Body of pancreas (tissue), 4 donors: Measurements from ENCODE around the gene ARNT2. TPM values are rescaled to one million over a fixed set of nuclear protein-coding genes. Genes with fewer than 3 reads are reported as not detected.

ENCODE experiments used
- ATAC-seq: fragments of 150-250 bp; one replicate; pipeline ENCODE4 v1.9.1; 2016
- DNase-seq, 4 donors: peaks; one replicate each; pipeline ENCODE4 v3.0.0-alpha.2; 2019
- H3K27ac ChIP-seq, 4 donors: fragments of 200-600 bp; sonication (generic); 1 replicate in 3 of 4; 2 replicates in 1 of 4; pipeline versions ENCODE4 v1.5.1 to v1.6.1; 2016 to 2019; ENCODE audit warnings: mild to moderate bottlenecking in 1 of 4, mixed read lengths in 1 of 4, moderate library complexity in 1 of 4
- H3K27me3 ChIP-seq, 2 donors: fragments of 200-600 bp; sonication (generic); one replicate each; pipeline ENCODE4 v1.6.0; 2016; ENCODE audit warnings: mild to moderate bottlenecking in 1 of 2
- H3K36me3 ChIP-seq, 2 donors: fragments of 200-600 bp; sonication (generic); replicated peaks in 1 of 2; 2 replicates each; pipeline ENCODE4 v1.5.1; 2016; ENCODE audit warnings: low read depth in 2 of 2; ENCODE audit not compliant: insufficient read depth in 1 of 2
- H3K4me1 ChIP-seq: fragments of 200-600 bp; sonication (generic); one replicate; pipeline ENCODE4 v1.6.0; 2016
- H3K4me3 ChIP-seq, 2 donors: fragments of 200-600 bp; sonication (generic); 1 replicate in 1 of 2; 2 replicates in 1 of 2; pipeline ENCODE4 v1.5.1; 2016 to 2019
- H3K9me3 ChIP-seq, 3 donors: fragments of 200-600 bp; sonication (generic); 1 replicate in 2 of 3; 2 replicates in 1 of 3; pipeline ENCODE4 v1.5.1; 2016
- POLR2A ChIP-seq, 3 donors: fragments of 450-650 bp; IDR thresholded peaks; one replicate each; pipeline ENCODE4 v1.6.1; 2016; ENCODE audit warnings: antibody characterized with exemption in 3 of 3, mild to moderate bottlenecking in 2 of 3
- WGBS, 2 donors: methylation state at CpG; one replicate each; pipeline ENCODE4 v1.1.5; 2017; 5-methylcytosine and 5-hydroxymethylcytosine counted together
- intact Hi-C: fragments of 100-400 bp; cut with DNase I; formaldehyde crosslinking; loops from one replicate; pipeline ENCODE4 v1.15.1; 2023
- total RNA-seq, 2 donors: library from RNA; depleted of rRNA; stranded (reverse); fragments of >200 nt; gene quantifications; one replicate each; pipeline ENCODE4 v1.1.0, GENCODE V29; 2016
- TF ChIP-seq, protein P1 (sequence below), 7 experiments: fragments of 450-650 bp in 4 of 7; fragments of 200-600 bp in 3 of 7; sonication (generic) in 3 of 7; IDR thresholded peaks; one replicate each; pipeline ENCODE4 v1.5.1; 2016 to 2019; ENCODE audit warnings: antibody characterized with exemption in 7 of 7

Gene ARNT2
- total RNA-seq, 2 donors from 2014 or later, result 5.3 to 5.4 TPM

DNA sequence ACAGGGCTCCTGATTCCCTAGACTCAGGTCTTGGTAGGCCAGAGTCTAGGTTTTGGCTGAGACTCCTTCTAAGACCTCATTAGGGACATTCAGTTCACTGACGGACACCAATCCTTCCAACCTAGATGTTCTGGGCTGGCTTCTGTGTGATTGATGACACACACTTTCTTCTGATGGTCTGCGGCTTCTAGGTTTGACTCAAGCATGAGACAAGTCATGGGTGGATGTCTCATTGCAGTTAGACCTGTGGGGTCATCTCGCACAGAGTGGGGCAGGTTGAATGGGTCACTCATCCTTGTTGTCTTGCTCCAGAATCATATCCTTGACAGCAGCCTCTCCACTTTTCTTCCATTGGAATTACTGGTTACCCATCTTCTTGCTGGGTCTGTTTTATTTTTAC lies 35.8 kb downstream of the ARNT2 start:
- WGBS, 2 donors, result 83 to 97% methylated on average over 3 of the region's 3 CpGs

DNA sequence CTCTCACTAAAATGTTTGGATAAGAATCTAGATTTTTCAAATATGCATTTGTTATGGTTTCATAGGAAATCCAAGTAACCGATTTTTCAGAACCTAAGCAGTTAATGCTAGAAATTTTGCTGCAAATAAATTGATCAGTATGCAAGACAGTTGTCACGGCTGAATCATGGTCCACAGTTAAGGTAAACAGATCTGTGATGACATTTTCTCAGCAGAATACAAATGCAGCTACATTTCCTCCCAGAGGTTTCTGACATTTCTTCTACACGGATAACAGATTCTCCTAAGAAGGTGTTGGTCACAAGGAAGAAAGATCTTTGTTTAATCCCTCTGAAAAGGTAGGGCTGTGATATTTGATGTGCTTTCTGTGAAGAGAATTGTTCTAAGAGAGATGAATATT lies 36.9 kb downstream of the ARNT2 start:
- no peak overlapping the region for H3K4me3 ChIP-seq
- no peaks in the 10 kb centered on the region for H3K27me3 ChIP-seq
- TF ChIP-seq, protein P1, sequence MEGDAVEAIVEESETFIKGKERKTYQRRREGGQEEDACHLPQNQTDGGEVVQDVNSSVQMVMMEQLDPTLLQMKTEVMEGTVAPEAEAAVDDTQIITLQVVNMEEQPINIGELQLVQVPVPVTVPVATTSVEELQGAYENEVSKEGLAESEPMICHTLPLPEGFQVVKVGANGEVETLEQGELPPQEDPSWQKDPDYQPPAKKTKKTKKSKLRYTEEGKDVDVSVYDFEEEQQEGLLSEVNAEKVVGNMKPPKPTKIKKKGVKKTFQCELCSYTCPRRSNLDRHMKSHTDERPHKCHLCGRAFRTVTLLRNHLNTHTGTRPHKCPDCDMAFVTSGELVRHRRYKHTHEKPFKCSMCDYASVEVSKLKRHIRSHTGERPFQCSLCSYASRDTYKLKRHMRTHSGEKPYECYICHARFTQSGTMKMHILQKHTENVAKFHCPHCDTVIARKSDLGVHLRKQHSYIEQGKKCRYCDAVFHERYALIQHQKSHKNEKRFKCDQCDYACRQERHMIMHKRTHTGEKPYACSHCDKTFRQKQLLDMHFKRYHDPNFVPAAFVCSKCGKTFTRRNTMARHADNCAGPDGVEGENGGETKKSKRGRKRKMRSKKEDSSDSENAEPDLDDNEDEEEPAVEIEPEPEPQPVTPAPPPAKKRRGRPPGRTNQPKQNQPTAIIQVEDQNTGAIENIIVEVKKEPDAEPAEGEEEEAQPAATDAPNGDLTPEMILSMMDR (IDR thresholded peaks at IDR 0.05), result no peak
- TF ChIP-seq POLR2A (IDR thresholded peaks at IDR 0.05), result no peak
- intact Hi-C loops, result no loop called here
- H3K4me1 ChIP-seq, result no peaks in the 10 kb centered on the region
- no peak for DNase-seq
- no peaks in the 10 kb centered on the region for H3K36me3 ChIP-seq
- WGBS, 2 donors, result 51 to 57% methylated on average over 3 of the region's 3 CpGs
- H3K9me3 ChIP-seq, result no peaks in the 10 kb centered on the region
- no peak for ATAC-seq
- H3K27ac ChIP-seq, result no peak overlapping the region

More for the DNA sequence above, 35.8 kb downstream of the ARNT2 start:
- H3K9me3 ChIP-seq, result no peaks in the 10 kb centered on the region
- H3K4me1 ChIP-seq, result no peaks in the 10 kb centered on the region
- no peaks in the 10 kb centered on the region for H3K27me3 ChIP-seq
- intact Hi-C loops, result no loop called here
- ATAC-seq (no peak), DNase-seq (no peak)
- TF ChIP-seq, protein P1 (IDR thresholded peaks at IDR 0.05), result no peak
- no peak for TF ChIP-seq POLR2A (IDR thresholded peaks at IDR 0.05)
- no peak overlapping the region for H3K4me3 ChIP-seq
- H3K36me3 ChIP-seq, result no peaks in the 10 kb centered on the region
- no peak overlapping the region for H3K27ac ChIP-seq

DNA sequence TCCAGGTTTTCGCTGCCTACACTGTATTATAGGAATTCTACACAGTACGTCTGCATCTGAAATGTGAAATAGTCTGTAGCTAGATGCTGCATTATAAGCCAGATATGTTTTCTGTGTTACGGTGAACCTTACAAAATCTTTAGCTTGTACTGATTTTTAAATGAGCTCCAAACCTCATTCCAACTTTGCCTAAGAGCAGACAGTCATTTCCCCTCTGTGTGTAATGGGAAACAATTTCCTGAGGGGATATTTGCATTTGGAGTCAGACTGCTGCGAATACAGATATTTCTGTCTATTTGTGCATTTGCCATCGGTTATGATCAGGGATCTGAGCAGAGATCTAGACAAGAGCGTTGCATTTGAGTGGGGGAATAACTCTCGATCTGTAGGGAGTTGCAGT lies 37.5 kb downstream of the ARNT2 start:
- intact Hi-C loops, result no loop called here
- Histone ChIP-seq H3K4me1 (no peaks in the 10 kb centered on the region), H3K9me3 (no peaks in the 10 kb centered on the region), H3K27me3 (no peaks in the 10 kb centered on the region), H3K4me3 (no peak overlapping the region), H3K27ac (no peak overlapping the region), H3K36me3 (no peaks in the 10 kb centered on the region)
- DNase-seq (no peak), ATAC-seq (no peak)
- no peak for TF ChIP-seq POLR2A (IDR thresholded peaks at IDR 0.05)
- TF ChIP-seq, protein P1 (IDR thresholded peaks at IDR 0.05), result no peak
- WGBS, 2 donors, result 66 to 74% methylated on average over 7 of the region's 7 CpGs

DNA sequence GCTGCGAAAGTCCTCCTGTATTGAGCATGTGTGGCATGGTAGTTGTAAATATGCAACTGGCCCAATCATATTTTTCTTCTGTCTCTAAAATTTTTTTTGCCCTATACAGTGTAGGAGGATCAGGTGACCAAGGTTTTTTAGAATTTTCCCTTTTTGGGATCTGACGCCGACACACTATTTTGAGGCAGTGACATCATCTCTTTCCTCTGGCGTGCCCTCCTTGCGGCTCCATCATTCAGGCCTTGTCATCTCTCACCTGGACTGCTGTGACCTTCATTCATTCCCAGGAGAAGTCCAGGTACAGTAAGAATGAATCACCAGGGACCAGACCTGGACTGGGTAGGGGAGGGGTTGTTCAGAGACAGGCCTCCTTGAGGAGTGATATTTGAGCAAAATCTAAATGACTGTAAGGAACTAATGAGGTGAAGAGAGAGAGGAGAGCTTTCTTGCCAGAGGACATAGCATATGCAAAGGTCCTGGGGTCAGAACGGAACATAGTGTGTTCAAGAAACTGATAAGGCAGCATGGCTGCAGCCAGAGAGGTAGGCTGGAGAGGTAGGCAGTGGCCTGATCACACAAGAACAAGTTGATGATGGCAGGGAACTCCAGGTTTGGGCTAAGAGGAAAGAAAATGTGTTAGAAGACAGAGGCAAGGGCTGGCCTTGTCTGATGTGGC lies 38.7 kb downstream of the ARNT2 start:
- intact Hi-C loops, result no loop called here
- WGBS, 2 donors, result 87 to 89% methylated on average over 6 of the region's 6 CpGs
- Histone ChIP-seq H3K9me3 (no peaks in the 10 kb centered on the region), H3K4me3 (no peak overlapping the region), H3K36me3 (no peaks in the 10 kb centered on the region), H3K4me1 (no peaks in the 10 kb centered on the region), H3K27me3 (no peaks in the 10 kb centered on the region), H3K27ac (no peak overlapping the region)
- ATAC-seq, result no peak
- DNase-seq, result no peak
- TF ChIP-seq, protein P1 (IDR thresholded peaks at IDR 0.05), result no peak
- no peak for TF ChIP-seq POLR2A (IDR thresholded peaks at IDR 0.05)

DNA sequence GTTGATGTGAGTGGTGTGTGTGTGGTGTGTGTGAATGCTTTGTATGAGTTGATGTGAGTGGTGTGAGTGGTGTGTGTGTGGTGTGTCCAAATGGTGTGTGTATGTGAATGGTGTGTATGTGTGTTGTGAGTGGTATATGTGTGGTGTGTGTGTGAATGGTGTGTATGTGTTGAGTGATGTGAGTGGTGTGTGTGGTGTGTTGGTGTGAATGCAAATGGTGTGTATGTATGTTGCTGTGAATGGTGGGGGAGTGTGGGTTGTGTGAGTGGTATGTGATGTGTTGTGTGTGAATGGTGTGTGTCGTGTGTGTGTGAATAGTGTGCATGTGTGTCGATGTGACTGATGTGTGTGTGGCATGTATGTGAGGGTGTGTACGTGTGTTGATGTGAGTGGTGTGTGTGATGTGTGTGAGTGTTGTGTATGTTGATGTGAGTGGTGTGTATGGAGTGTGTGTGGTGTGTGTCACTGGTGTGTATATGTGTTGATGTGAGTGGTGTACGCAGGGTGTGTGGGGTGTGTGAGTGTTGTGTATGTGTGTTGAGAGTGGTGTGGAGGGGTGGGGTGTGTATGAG lies 40.6 kb downstream of the ARNT2 start:
- Histone ChIP-seq H3K27ac (no peak overlapping the region), H3K27me3 (no peaks in the 10 kb centered on the region), H3K36me3 (no peaks in the 10 kb centered on the region), H3K4me1 (no peaks in the 10 kb centered on the region), H3K9me3 (no peaks in the 10 kb centered on the region), H3K4me3 (no peak overlapping the region)
- 90 to 94% methylated on average over 4 of the region's 4 CpGs for WGBS, 2 donors
- intact Hi-C loops, result no loop called here
- DNase-seq (no peak), ATAC-seq (no peak)
- no peak for TF ChIP-seq POLR2A (IDR thresholded peaks at IDR 0.05)
- TF ChIP-seq, protein P1 (IDR thresholded peaks at IDR 0.05), result no peak
